Measurements from ENCODE around the gene P2RX1. TPM values are rescaled to one million over a fixed set of nuclear protein-coding genes. Genes with fewer than 3 reads are reported as not detected.

P2RX1 gene
- total RNA-seq, 1 experiment from 2014 or later = not detected

DNA sequence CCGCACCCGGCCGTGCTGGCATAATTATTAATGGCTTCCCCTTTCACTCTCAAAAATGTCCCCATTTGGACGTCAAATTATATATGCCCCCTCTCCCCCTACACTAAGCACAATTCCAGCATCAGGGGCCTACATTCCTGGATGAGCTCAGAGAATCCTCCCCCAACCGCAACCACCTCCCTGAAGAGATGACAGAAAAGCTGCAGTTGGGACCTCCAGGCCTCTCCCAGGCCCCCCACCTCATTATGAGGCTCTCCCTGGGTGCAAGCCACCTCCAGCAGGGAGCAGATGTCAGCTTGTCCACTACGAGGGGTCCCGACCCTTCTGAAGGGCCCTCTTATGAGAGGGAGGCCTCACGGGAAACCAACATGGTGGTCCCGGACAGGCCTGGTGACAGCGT lies 51.7 kb downstream of the P2RX1 start:
- H4K20me1 ChIP-seq (ENCODE audit: control insufficient read depth, insufficient read depth, insufficient read length) = no peaks in the 10 kb centered on the region

More for the DNA sequence above, 51.7 kb downstream of the P2RX1 start:
- no peaks in the 10 kb centered on the region for H3K27me3 ChIP-seq (ENCODE audit: insufficient read depth, low read length)
- TF ChIP-seq, protein P1, sequence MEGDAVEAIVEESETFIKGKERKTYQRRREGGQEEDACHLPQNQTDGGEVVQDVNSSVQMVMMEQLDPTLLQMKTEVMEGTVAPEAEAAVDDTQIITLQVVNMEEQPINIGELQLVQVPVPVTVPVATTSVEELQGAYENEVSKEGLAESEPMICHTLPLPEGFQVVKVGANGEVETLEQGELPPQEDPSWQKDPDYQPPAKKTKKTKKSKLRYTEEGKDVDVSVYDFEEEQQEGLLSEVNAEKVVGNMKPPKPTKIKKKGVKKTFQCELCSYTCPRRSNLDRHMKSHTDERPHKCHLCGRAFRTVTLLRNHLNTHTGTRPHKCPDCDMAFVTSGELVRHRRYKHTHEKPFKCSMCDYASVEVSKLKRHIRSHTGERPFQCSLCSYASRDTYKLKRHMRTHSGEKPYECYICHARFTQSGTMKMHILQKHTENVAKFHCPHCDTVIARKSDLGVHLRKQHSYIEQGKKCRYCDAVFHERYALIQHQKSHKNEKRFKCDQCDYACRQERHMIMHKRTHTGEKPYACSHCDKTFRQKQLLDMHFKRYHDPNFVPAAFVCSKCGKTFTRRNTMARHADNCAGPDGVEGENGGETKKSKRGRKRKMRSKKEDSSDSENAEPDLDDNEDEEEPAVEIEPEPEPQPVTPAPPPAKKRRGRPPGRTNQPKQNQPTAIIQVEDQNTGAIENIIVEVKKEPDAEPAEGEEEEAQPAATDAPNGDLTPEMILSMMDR (conservative IDR thresholded peaks at IDR 0.05) = no peak
- no peaks in the 10 kb centered on the region for H3K79me2 ChIP-seq (ENCODE audit: insufficient read depth, low read length)
- peaks cover 4% of the 10 kb centered on the region for H3K23me2 ChIP-seq (ENCODE audit: insufficient read length, low read depth, low read length, poor library complexity, severe bottlenecking)
- WGBS (ENCODE audit: extremely low coverage, insufficient read length, low lambda C conversion rate) = no CpG with 5 or more reads among the region's 10 CpGs
- H3K27ac ChIP-seq (ENCODE audit: insufficient read length, low read depth, low read length) = no peak overlapping the region
- no peak overlapping the region for H2BK12ac ChIP-seq (ENCODE audit: insufficient read length, low read depth, low read length)
- no peak for DNase-seq
- H3K9ac ChIP-seq (ENCODE audit: extremely low read depth, insufficient read length, low read length) = no peak overlapping the region
- no peak overlapping the region for H4K5ac ChIP-seq (ENCODE audit: insufficient read length, low read depth, low read length)
- H3K14ac ChIP-seq (ENCODE audit: insufficient read depth, low read length) = no peak overlapping the region
- no peak overlapping the region for H3K23ac ChIP-seq (ENCODE audit: insufficient read length, low read depth, low read length)
- H2BK15ac ChIP-seq (ENCODE audit: low read depth, low read length) = no peak overlapping the region
- no peak overlapping the region for H3K4me2 ChIP-seq (ENCODE audit: insufficient read depth, insufficient read length, low read length)
- H3K27ac Mint-ChIP-seq = no peak overlapping the region
- H3K4me1 Mint-ChIP-seq = no peaks in the 10 kb centered on the region; a peak in 1 of 4 replicates
- no peak overlapping the region for H3K4me3 Mint-ChIP-seq
- no peaks in the 10 kb centered on the region for H3K79me1 ChIP-seq (ENCODE audit: insufficient read depth, low read depth, low read length, poor library complexity, severe bottlenecking)
- no peak overlapping the region for H2BK20ac ChIP-seq (ENCODE audit: low read depth, low read length, poor library complexity, severe bottlenecking)
- H2AK5ac ChIP-seq (ENCODE audit: insufficient read length, low read length) = no peak overlapping the region
- no peaks in the 10 kb centered on the region for H3K9me3 ChIP-seq (ENCODE audit: control insufficient read depth, low read depth, low read length)
- H3K4me1 ChIP-seq (ENCODE audit: insufficient read depth, low read length) = no peaks in the 10 kb centered on the region
- H3K9me3 Mint-ChIP-seq = no peaks in the 10 kb centered on the region
- H3T11ph ChIP-seq (ENCODE audit: low read length) = no peak overlapping the region
- peaks cover 2 to 9% (median 3%) of the 10 kb centered on the region in 3 experiments; a peak in 3 of 7 replicates for H3K36me3 Mint-ChIP-seq (ENCODE audit: insufficient read depth in 1 of 3, low read depth in 3 of 3)
- no peak overlapping the region for H2BK120ac ChIP-seq (ENCODE audit: low read depth, low read length, poor library complexity, severe bottlenecking)
- no peak overlapping the region for H3K4ac ChIP-seq (ENCODE audit: low read depth, low read length)
- no peak overlapping the region for H2BK5ac ChIP-seq (ENCODE audit: insufficient read length, low read length)
- H4K91ac ChIP-seq (ENCODE audit: insufficient read length, low read depth, low read length) = no peak overlapping the region
- H2AFZ ChIP-seq (ENCODE audit: low read length) = no peak overlapping the region
- no peaks in the 10 kb centered on the region for H3K27me3 Mint-ChIP-seq (ENCODE audit: low read depth)
- no peak overlapping the region for H3K56ac ChIP-seq (ENCODE audit: insufficient read length, low read depth, low read length)
- no peak overlapping the region for H4K8ac ChIP-seq (replicated peaks; ENCODE audit: insufficient read length, low read depth, low read length)
- H3K18ac ChIP-seq (ENCODE audit: insufficient read length, low read depth, low read length) = no peak overlapping the region
